Vagina (tissue), 2 donors: Measurements from ENCODE around the gene MEST.

Experiments
- CTCF ChIP-seq, 3 experiments: fragments of 450-650 bp in 2 of 3; fragments of 200-600 bp in 1 of 3; sonication (generic) in 1 of 3; IDR thresholded peaks; one replicate each; pipeline ENCODE4 v1.5.1; 2017 to 2019; ENCODE audit warnings: antibody characterized with exemption in 3 of 3, mild to moderate bottlenecking in 2 of 3, moderate library complexity in 2 of 3
- POLR2A ChIP-seq, 2 donors: fragments of 450-650 bp; IDR thresholded peaks; one replicate each; pipeline ENCODE4 v1.6.1; 2017; ENCODE audit warnings: antibody characterized with exemption in 2 of 2, mild to moderate bottlenecking in 2 of 2, moderate library complexity in 2 of 2
- POLR2AphosphoS5 ChIP-seq, 2 donors: sonication (generic); formaldehyde crosslinking; IDR thresholded peaks; one replicate each; pipeline ENCODE4 v1.9.0; 2017; ENCODE audit warnings: antibody characterized with exemption in 2 of 2, mild to moderate bottlenecking in 2 of 2, low read depth in 1 of 2; ENCODE audit not compliant: insufficient read depth in 1 of 2

- TF ChIP-seq CTCF (IDR thresholded peaks at IDR 0.05) (no peak), POLR2AphosphoS5 (IDR thresholded peaks at IDR 0.05; ENCODE audit: insufficient read depth in 1 of 2, low read depth in 1 of 2) (no peak), POLR2A (IDR thresholded peaks at IDR 0.05) (no peak)
Observed at GRCh38 chr7:130468612-130469011, 23.3 kb upstream of the MEST start.
